ENCODE measurements around the gene FAM124B. TPM values are rescaled to one million over a fixed set of nuclear protein-coding genes. Genes with fewer than 3 reads are reported as not detected.

The FAM124B gene
- total and polyA plus RNA-seq, 8 donors: 0.09 to 0.78 (median 0.29) TPM; not detected in 1

DNA sequence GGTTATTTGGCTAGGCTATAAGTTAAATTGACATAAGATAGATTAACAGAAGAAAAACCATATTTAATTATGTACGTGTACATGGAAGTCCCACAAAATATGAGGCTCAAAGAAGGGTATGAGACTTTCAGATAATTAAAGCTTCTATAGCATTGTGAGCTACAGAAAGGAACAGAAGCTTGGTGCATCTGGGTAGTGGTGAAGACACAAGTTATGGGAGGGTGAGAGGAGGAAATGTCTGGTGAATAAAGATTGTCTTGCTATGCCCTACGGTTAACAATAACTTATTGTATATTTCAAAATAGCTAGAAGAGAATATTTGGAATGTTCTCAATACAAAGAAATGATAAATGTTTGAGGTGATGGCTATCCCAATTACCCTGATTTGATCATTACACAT, 6.8 kb upstream of the FAM124B start:
- WGBS, 2 donors: 46 to 47% methylated on average over 2 of the region's 2 CpGs
- Histone ChIP-seq H3K9me3 (no peaks in the 10 kb centered on the region), H3K36me3 (no peaks in the 10 kb centered on the region), H3K27ac (no peak overlapping the region), H3K4me1 (no peaks in the 10 kb centered on the region), H3K27me3 (no peaks in the 10 kb centered on the region), H3K4me3 (no peak overlapping the region)
- no peak for FAIRE-seq
- DNase-seq: no peak
- TF ChIP-seq, protein P1, sequence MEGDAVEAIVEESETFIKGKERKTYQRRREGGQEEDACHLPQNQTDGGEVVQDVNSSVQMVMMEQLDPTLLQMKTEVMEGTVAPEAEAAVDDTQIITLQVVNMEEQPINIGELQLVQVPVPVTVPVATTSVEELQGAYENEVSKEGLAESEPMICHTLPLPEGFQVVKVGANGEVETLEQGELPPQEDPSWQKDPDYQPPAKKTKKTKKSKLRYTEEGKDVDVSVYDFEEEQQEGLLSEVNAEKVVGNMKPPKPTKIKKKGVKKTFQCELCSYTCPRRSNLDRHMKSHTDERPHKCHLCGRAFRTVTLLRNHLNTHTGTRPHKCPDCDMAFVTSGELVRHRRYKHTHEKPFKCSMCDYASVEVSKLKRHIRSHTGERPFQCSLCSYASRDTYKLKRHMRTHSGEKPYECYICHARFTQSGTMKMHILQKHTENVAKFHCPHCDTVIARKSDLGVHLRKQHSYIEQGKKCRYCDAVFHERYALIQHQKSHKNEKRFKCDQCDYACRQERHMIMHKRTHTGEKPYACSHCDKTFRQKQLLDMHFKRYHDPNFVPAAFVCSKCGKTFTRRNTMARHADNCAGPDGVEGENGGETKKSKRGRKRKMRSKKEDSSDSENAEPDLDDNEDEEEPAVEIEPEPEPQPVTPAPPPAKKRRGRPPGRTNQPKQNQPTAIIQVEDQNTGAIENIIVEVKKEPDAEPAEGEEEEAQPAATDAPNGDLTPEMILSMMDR (IDR thresholded peaks at IDR 0.05): no peak
- ATAC-seq: no peak
- intact Hi-C loops (cut with DNase I): no loop called here

DNA sequence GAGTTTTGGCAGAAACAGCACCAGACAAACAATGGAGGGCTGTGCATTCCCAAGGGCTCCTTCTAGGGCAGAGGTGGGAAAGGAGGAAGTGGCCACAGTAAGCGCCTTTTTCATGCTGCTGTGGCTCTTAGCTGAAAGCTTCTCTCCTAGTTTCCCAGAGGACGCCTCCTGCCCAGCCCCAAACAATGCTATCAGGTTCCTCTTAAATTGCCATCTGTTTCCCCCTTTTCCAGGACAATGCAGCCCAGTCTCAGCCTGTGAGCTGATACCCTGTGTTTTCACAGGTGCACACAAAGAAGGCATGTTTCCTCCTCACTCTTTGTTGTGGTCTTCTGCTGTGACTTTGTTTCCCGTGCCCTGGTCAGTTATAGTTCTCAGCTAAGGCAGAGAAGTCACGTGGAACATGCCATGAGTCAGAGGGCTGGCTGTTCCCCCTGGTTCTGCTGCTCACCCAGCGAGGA, 5.4 kb upstream of the FAM124B start:
- Histone ChIP-seq H3K27me3 (no peaks in the 10 kb centered on the region), H3K36me3 (no peaks in the 10 kb centered on the region), H3K4me3 (no peak overlapping the region), H3K9me3 (no peaks in the 10 kb centered on the region), H3K4me1 (no peaks in the 10 kb centered on the region), H3K27ac (no peak overlapping the region)
- ATAC-seq (no peak), FAIRE-seq (no peak), DNase-seq (no peak)
- TF ChIP-seq, protein P1 (IDR thresholded peaks at IDR 0.05): no peak
- intact Hi-C loops (cut with DNase I): no loop called here
- 58 to 69% methylated on average over 5 of the region's 5 CpGs for WGBS, 2 donors

- no peak for DNase-seq
- no peaks in the 10 kb centered on the region for H3K36me3 ChIP-seq
- 74 to 84% methylated on average over 4 of the region's 4 CpGs for WGBS, 2 donors
Measured at GRCh38 chr2:224405841-224406370, 4.0 kb upstream of the FAM124B start.

DNA sequence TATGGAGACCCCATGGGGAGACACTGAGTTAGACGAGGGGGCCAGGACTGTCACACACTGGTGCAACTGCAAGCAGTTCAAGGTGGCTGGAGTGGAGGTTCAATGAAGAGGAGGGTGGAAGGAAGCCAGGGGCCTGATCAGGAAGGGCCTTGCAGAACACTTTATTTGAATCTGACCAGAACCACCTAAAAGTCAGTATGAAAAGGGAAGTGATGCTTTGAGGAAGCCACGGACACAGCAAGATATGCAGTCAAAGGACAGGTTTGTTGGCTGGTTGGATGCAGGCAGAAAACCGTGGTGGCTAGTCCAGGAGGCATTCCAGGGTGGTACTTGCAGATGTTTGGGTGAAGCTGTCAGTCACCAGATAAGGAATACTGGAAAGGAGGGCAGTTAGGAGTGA, 3.5 kb upstream of the FAM124B start:
- TF ChIP-seq, protein P1 (IDR thresholded peaks at IDR 0.05): no peak
- no peaks in the 10 kb centered on the region for H3K27me3 ChIP-seq
- H3K4me3 ChIP-seq: no peak overlapping the region
- no peaks in the 10 kb centered on the region for H3K9me3 ChIP-seq
- FAIRE-seq (no peak), ATAC-seq (no peak), DNase-seq (no peak)
- intact Hi-C loops (cut with DNase I): no loop called here
- no peaks in the 10 kb centered on the region for H3K36me3 ChIP-seq
- WGBS, 2 donors: 55% methylated on average over 3 of the region's 3 CpGs
- H3K27ac ChIP-seq: no peak overlapping the region
- H3K4me1 ChIP-seq: no peaks in the 10 kb centered on the region

More at GRCh38 chr2:224405841-224406370, 4.0 kb upstream of the FAM124B start:
- no peaks in the 10 kb centered on the region for H3K4me1 ChIP-seq
- H3K9me3 ChIP-seq: no peaks in the 10 kb centered on the region
- ATAC-seq (no peak), FAIRE-seq (no peak)
- TF ChIP-seq, protein P1 (IDR thresholded peaks at IDR 0.05): no peak
- no peak overlapping the region for H3K4me3 ChIP-seq
- H3K27ac ChIP-seq: no peak overlapping the region
- intact Hi-C loops (cut with DNase I): no loop called here
- no peaks in the 10 kb centered on the region for H3K27me3 ChIP-seq

DNA sequence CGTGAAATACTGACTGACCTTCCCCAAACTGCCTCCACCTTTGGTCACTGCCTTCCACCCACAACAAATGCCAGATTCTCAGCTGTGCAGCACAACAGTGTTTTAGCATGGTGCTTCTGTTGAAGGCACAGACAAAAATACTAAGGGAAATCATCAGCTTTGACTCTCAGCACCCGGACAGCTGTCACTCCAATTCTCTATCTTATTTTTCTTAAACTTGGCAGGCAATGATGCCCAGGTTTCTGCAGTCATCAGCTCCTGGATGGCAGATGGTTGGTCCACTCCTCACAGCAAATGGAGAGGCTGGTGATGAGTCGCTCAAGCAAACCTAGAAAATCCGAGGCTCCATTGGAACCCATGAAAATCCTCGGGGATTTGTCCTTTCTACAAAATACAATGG, 2.9 kb upstream of the FAM124B start:
- WGBS, 2 donors: 61 to 65% methylated on average over 5 of the region's 5 CpGs
- FAIRE-seq: no peak
- no peaks in the 10 kb centered on the region for H3K27me3 ChIP-seq
- TF ChIP-seq, protein P1 (IDR thresholded peaks at IDR 0.05): no peak
- H3K27ac ChIP-seq: no peak overlapping the region
- no peaks in the 10 kb centered on the region for H3K36me3 ChIP-seq
- no peaks in the 10 kb centered on the region for H3K4me1 ChIP-seq
- intact Hi-C loops (cut with DNase I): no loop called here
- DNase-seq: no peak
- H3K4me3 ChIP-seq: no peak overlapping the region
- ATAC-seq: no peak
- no peaks in the 10 kb centered on the region for H3K9me3 ChIP-seq

All from pancreas (tissue), 10 donors.